Measurements from ENCODE around the gene RIMKLB. TPM values are rescaled to one million over a fixed set of nuclear protein-coding genes. Genes with fewer than 3 reads are reported as not detected.

RIMKLB gene
- total and polyA plus RNA-seq, 2 of the 4 experiments (the other 2 are of a cell fraction) = 12.5 to 18.8 TPM

GRCh38 chr12:8698132-8698851 is 501 bp downstream of the RIMKLB start:
- H3K4me3 ChIP-seq (ENCODE audit: insufficient read depth, low read depth, low read length) = peak overlapping the region; percentile 97
- dilution Hi-C loops (cut with HindIII; ENCODE audit: low sequenced_read_pairs, unreplicated experiment) = no loop called here
- H3K4ac ChIP-seq (ENCODE audit: low read depth, low read length) = peak overlapping the region; percentile 77
- no peak overlapping the region for H2BK120ac ChIP-seq (ENCODE audit: low read depth, low read length)
- TF ChIP-seq MAZ (IDR thresholded peaks at IDR 0.05; ENCODE audit: borderline replicate concordance, low read depth, low read length) (peak; percentile 20; the same call in 1 of the 2 replicates), MXI1 (IDR thresholded peaks at IDR 0.05; ENCODE audit: borderline replicate concordance, low read depth, low read length) (no peak), USF2 (IDR thresholded peaks at IDR 0.05; ENCODE audit: low read depth, low read length) (peak; percentile 77), CTCF (conservative IDR thresholded peaks at IDR 0.05; ENCODE audit: low read depth, low read length) (no peak)
- ChIA-PET CTCF (no interaction called here), POLR2A (ENCODE audit: unreplicated experiment) (no interaction called here)
- peak overlapping the region; percentile 94 for H3K9ac ChIP-seq (ENCODE audit: low read depth, low read length)
- peak overlapping the region; percentile 63; the same call in 1 of the 2 replicates for H4K91ac ChIP-seq (ENCODE audit: insufficient read depth, low read depth, low read length)
- no peaks in the 10 kb centered on the region for H3K4me1 ChIP-seq (ENCODE audit: control insufficient read depth, insufficient read depth, low read length)
- H2BK15ac ChIP-seq (ENCODE audit: low read depth, low read length) = no peak overlapping the region
- H3K4me2 ChIP-seq (ENCODE audit: low read depth, low read length) = peak overlapping the region; percentile 99
- H3K9me1 ChIP-seq (ENCODE audit: insufficient read depth, low read length) = no peaks in the 10 kb centered on the region
- no peak overlapping the region for H3K14ac ChIP-seq (replicated peaks; ENCODE audit: low read depth, low read length)
- peak; percentile 16 for DNase-seq
- H2AFZ ChIP-seq (replicated peaks; ENCODE audit: low read length, poor library complexity) = peak overlapping the region; percentile 90
- peak overlapping the region; percentile 48 for H2BK5ac ChIP-seq (ENCODE audit: low read depth, low read length, poor library complexity, severe bottlenecking)
- no peak overlapping the region; the same call in 1 of the 2 replicates for H3K56ac ChIP-seq (ENCODE audit: extremely low read depth, insufficient read depth, low read length)
- H2BK20ac ChIP-seq (ENCODE audit: low read depth, low read length) = no peak overlapping the region
- H4K20me1 ChIP-seq (ENCODE audit: insufficient read depth, low read length) = peaks cover 6% of the 10 kb centered on the region; the same call in 1 of the 2 replicates
- no peaks in the 10 kb centered on the region for H3K9me3 ChIP-seq (ENCODE audit: control insufficient read depth, insufficient read depth, low read length)
- peak overlapping the region; percentile 26; the same call in 1 of the 2 replicates for H2AK5ac ChIP-seq (ENCODE audit: low read depth, low read length)
- no peaks in the 10 kb centered on the region for H3K27me3 ChIP-seq (ENCODE audit: control insufficient read depth, insufficient read depth, low read length)
- WGBS, 2 experiments (ENCODE audit: extremely low coverage in 2 of 2, insufficient read length in 1 of 2) = 0% methylated on average over 13 of the region's 85 CpGs; no CpG with 5 or more reads in 1 of the 2 experiments
- in situ Hi-C loops (cut with MboI; ENCODE audit: low sequenced_read_pairs) = no loop called here
- H2AK9ac ChIP-seq (replicated peaks; ENCODE audit: low read depth, low read length, poor library complexity) = peak overlapping the region; percentile 38
- H4K8ac ChIP-seq (ENCODE audit: low read depth in 2 of 2, low read length in 2 of 2) = peak overlapping the region in 1 of 2 experiments; percentile 51; a peak in 1 of 4 replicates
- peaks cover 4 to 25% of the 10 kb centered on the region in 2 experiments; a peak in 3 of 4 replicates for H3K79me1 ChIP-seq (ENCODE audit: low read depth in 1 of 2, low read length in 2 of 2)
- H3K27ac ChIP-seq (ENCODE audit: insufficient read depth, low read length) = peak overlapping the region; percentile 77
- H3K18ac ChIP-seq (ENCODE audit: low read depth, low read length) = peak overlapping the region; percentile 46; the same call in 1 of the 2 replicates
- peak; percentile 52 for ATAC-seq (ENCODE audit: low read depth)
- no TSS peak for BruUV-seq (replicated peaks)
- peak overlapping the region; percentile 52; the same call in 1 of the 2 replicates for H4K5ac ChIP-seq (ENCODE audit: low read depth, low read length)
- intact Hi-C loops (cut with micrococcal nuclease) = loop anchor here (5.0 kb wide), 2 partner anchors 84 to 726 kb away; no protein-coding TSS in a partner anchor
- H3K36me3 ChIP-seq (ENCODE audit: control insufficient read depth, insufficient read depth, low read length) = no peaks in the 10 kb centered on the region
- H3K23ac ChIP-seq (ENCODE audit: low read depth, low read length) = 0 out of 2 replicates have a peak overlapping the region, but pooled peaks have one; percentile 45
